A549 (cell line): ENCODE results near the gene TMEM54.

Experiments used
- CEBPB ChIP-seq, 2 experiments: fragments of >200 bp in 1 of 2; sonication (Bioruptor Twin) in 1 of 2; formaldehyde crosslinking in 1 of 2; IDR thresholded peaks; 2 replicates each; pipeline ENCODE4 v1.6.1; 2012 to 2016
- ESRRA ChIP-seq: fragments of 150-350 bp; IDR thresholded peaks from 2 replicates; pipeline ENCODE4 v1.6.1; 2014; ENCODE audit warnings: mild to moderate bottlenecking, low read length, borderline replicate concordance
- NPAS2 ChIP-seq: fragments of 250-450 bp; sonication (Bioruptor Pico); IDR thresholded peaks from 2 replicates; pipeline ENCODE4 v1.8.0; 2022; ENCODE audit warnings: mild to moderate bottlenecking, moderate library complexity, borderline replicate concordance
- POLR2A ChIP-seq: IDR thresholded peaks from 2 replicates; pipeline ENCODE4 v1.6.1; 2012; ENCODE audit warnings: mild to moderate bottlenecking, low read length
- RAD21 ChIP-seq, 2 experiments: fragments of >200 bp in 1 of 2; sonication (Bioruptor Twin) in 1 of 2; formaldehyde crosslinking in 1 of 2; IDR thresholded peaks in 1 of 2; conservative IDR thresholded peaks in 1 of 2; 2 replicates in 1 of 2; 3 replicates in 1 of 2; pipeline ENCODE4 v1.6.1; 2012 to 2018; ENCODE audit warnings: inconsistent platforms in 1 of 2
- TF ChIP-seq, protein P1 (sequence below): fragments of >200 bp; sonication (Bioruptor Twin); formaldehyde crosslinking; IDR thresholded peaks from 3 replicates; pipeline ENCODE4 v1.5.1; 2016

DNA sequence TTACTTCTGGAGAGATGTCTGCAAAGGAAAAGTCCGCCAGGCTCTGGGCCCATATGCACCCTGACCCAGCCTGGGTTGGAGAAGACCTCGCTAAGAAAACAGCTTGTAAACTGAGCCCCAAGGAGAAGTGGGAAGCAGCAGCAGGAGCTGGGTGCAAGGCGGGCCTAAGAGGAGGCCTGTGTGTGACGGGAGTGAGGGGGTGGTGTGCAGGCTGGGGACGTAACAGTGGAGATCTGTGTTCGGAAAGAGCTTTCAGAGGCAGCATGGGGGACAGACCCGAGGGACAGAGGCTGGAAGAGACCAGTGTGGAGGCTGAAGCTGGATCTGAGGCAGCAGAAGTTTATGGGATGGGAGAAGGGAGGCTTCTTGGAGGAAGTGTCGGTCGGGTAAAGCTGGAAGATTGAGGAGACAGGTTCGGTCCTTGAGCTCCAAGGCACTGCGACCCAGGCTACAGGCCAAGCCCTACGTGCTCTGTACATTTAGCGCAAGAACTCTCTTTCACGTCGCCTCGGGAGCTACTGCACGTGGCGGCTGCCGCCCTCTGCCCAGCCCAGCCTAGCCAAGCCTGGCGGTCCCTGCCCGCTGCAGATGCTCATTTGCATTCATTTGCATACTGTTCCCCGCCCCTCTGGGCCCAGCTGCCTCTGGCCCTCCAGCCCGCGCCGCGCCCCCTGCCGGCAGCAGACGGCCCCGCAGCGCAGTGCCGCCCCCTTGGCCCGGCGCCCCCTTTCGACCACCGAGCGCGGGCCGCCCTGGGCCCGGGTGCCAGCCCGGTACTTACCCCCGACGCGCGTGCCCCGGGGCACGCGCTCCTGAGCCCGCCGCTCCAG lies 8.6 kb downstream of the TMEM54 start:
- TF ChIP-seq, protein P1, sequence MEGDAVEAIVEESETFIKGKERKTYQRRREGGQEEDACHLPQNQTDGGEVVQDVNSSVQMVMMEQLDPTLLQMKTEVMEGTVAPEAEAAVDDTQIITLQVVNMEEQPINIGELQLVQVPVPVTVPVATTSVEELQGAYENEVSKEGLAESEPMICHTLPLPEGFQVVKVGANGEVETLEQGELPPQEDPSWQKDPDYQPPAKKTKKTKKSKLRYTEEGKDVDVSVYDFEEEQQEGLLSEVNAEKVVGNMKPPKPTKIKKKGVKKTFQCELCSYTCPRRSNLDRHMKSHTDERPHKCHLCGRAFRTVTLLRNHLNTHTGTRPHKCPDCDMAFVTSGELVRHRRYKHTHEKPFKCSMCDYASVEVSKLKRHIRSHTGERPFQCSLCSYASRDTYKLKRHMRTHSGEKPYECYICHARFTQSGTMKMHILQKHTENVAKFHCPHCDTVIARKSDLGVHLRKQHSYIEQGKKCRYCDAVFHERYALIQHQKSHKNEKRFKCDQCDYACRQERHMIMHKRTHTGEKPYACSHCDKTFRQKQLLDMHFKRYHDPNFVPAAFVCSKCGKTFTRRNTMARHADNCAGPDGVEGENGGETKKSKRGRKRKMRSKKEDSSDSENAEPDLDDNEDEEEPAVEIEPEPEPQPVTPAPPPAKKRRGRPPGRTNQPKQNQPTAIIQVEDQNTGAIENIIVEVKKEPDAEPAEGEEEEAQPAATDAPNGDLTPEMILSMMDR = peak; percentile 75
- TF ChIP-seq RAD21 (conservative IDR thresholded peaks at IDR 0.05 in 1 of 2, IDR thresholded peaks at IDR 0.05 in 1 of 2) (no peak), CEBPB (IDR thresholded peaks at IDR 0.05) (no peak), POLR2A (no peak), ESRRA (no peak), NPAS2 (CRISPR knock-in tag) (no peak)
